ENCODE measurements around the gene SIPA1L2. TPM values are rescaled to one million over a fixed set of nuclear protein-coding genes. Genes with fewer than 3 reads are reported as not detected.

The SIPA1L2 gene
- total and polyA plus RNA-seq, 2 of the 4 experiments (the other 2 are of a cell fraction) = 7.1 to 13.4 TPM

DNA sequence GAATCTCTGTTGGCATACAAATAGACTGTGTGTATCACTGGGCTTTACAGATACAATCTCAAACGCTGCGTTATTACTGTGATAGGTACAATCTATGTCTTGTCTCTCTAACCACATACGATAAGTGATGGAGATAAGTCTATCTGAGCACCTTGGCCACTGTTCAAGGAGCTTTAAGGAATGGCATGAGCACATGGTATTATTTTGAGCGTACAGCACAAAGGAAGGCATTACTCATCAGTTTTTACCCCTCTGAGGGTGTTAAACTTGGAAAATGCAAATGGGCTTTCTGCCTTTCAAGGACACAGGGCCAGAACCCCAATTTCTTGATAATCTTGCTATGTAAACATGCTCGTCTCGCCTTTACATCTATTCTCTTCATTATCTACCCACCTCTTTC, 11.6 kb upstream of the SIPA1L2 start:
- CTCF ChIA-PET = no interaction called here
- no peak for ATAC-seq (ENCODE audit: low read depth)
- BruUV-seq (replicated peaks) = no TSS peak

More for the DNA sequence above, 11.6 kb upstream of the SIPA1L2 start:
- H3K18ac ChIP-seq (ENCODE audit: low read depth, low read length) = no peak overlapping the region
- POLR2A ChIA-PET (ENCODE audit: unreplicated experiment) = no interaction called here
- dilution Hi-C loops (cut with HindIII; ENCODE audit: low sequenced_read_pairs, unreplicated experiment) = no loop called here
- no peak for DNase-seq
- no peak overlapping the region for H3K4ac ChIP-seq (ENCODE audit: low read depth, low read length)
- WGBS, 2 experiments (ENCODE audit: extremely low coverage in 2 of 2, insufficient read length in 1 of 2) = no CpG with 5 or more reads among the region's 6 CpGs
- intact Hi-C loops (cut with micrococcal nuclease) = no loop called here
- no peak overlapping the region for H4K5ac ChIP-seq (ENCODE audit: low read depth, low read length)
- no peaks in the 10 kb centered on the region for H4K20me1 ChIP-seq (ENCODE audit: insufficient read depth, low read length)
- TF ChIP-seq NFE2L2 (IDR thresholded peaks at IDR 0.05; ENCODE audit: low read depth, low read length) (no peak), POLR2A (IDR thresholded peaks at IDR 0.05; ENCODE audit: low read depth, low read length) (no peak), RCOR1 (IDR thresholded peaks at IDR 0.05; ENCODE audit: insufficient replicate concordance, low read length) (no peak), MAFK (IDR thresholded peaks at IDR 0.05; ENCODE audit: low read depth, low read length) (no peak), BHLHE40 (IDR thresholded peaks at IDR 0.05; ENCODE audit: low read depth, low read length) (no peak), CEBPB (IDR thresholded peaks at IDR 0.05; ENCODE audit: low read depth, low read length) (no peak)
- TF ChIP-seq, protein P1, sequence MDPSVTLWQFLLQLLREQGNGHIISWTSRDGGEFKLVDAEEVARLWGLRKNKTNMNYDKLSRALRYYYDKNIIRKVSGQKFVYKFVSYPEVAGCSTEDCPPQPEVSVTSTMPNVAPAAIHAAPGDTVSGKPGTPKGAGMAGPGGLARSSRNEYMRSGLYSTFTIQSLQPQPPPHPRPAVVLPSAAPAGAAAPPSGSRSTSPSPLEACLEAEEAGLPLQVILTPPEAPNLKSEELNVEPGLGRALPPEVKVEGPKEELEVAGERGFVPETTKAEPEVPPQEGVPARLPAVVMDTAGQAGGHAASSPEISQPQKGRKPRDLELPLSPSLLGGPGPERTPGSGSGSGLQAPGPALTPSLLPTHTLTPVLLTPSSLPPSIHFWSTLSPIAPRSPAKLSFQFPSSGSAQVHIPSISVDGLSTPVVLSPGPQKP (IDR thresholded peaks at IDR 0.05; ENCODE audit: borderline replicate concordance, low read depth, low read length) = no peak
- no peak overlapping the region for H3K14ac ChIP-seq (replicated peaks; ENCODE audit: low read depth, low read length)
- H2AK9ac ChIP-seq (replicated peaks; ENCODE audit: low read depth, low read length, poor library complexity) = no peak overlapping the region
- no peak overlapping the region for H2BK20ac ChIP-seq (ENCODE audit: low read depth, low read length)
- no peak overlapping the region for H3K56ac ChIP-seq (ENCODE audit: extremely low read depth, insufficient read depth, low read length)
- no peak overlapping the region for H3K4me3 ChIP-seq (ENCODE audit: insufficient read depth, low read depth, low read length)
- H3K36me3 ChIP-seq (ENCODE audit: control insufficient read depth, insufficient read depth, low read length) = no peaks in the 10 kb centered on the region
- H3K23ac ChIP-seq (ENCODE audit: low read depth, low read length) = no peak overlapping the region
- peaks cover 9% of the 10 kb centered on the region for H3K27me3 ChIP-seq (ENCODE audit: control insufficient read depth, insufficient read depth, low read length)
- no peaks in the 10 kb centered on the region for H3K4me1 ChIP-seq (ENCODE audit: control insufficient read depth, insufficient read depth, low read length)
- H3K4me2 ChIP-seq (ENCODE audit: low read depth, low read length) = no peak overlapping the region
- no peaks in the 10 kb centered on the region for H3K9me3 ChIP-seq (ENCODE audit: control insufficient read depth, insufficient read depth, low read length)
- H3K79me1 ChIP-seq (ENCODE audit: low read depth in 1 of 2, low read length in 2 of 2) = no peaks in the 10 kb centered on the region
- H3K9me1 ChIP-seq (ENCODE audit: insufficient read depth, low read length) = no peaks in the 10 kb centered on the region
- no peak overlapping the region for H2BK15ac ChIP-seq (ENCODE audit: low read depth, low read length)
- H4K91ac ChIP-seq (ENCODE audit: insufficient read depth, low read depth, low read length) = no peak overlapping the region
- in situ Hi-C loops (cut with MboI; ENCODE audit: low sequenced_read_pairs) = loop anchor here (25.0 kb wide), 1 partner anchor 479 kb away; no protein-coding TSS in a partner anchor
- no peak overlapping the region for H2AK5ac ChIP-seq (ENCODE audit: low read depth, low read length)
- H3K9ac ChIP-seq (ENCODE audit: low read depth, low read length) = no peak overlapping the region
- H3K27ac ChIP-seq (ENCODE audit: insufficient read depth, low read length) = no peak overlapping the region
- no peak overlapping the region for H2AFZ ChIP-seq (replicated peaks; ENCODE audit: low read length, poor library complexity)
- H4K8ac ChIP-seq (ENCODE audit: low read depth in 2 of 2, low read length in 2 of 2) = no peak overlapping the region
- no peak overlapping the region for H2BK5ac ChIP-seq (ENCODE audit: low read depth, low read length, poor library complexity, severe bottlenecking)
- no peak overlapping the region for H2BK120ac ChIP-seq (ENCODE audit: low read depth, low read length)

All from IMR-90 (cell line).